ENCODE measurements around the gene ATP11C.

The ATP11C gene

DNA sequence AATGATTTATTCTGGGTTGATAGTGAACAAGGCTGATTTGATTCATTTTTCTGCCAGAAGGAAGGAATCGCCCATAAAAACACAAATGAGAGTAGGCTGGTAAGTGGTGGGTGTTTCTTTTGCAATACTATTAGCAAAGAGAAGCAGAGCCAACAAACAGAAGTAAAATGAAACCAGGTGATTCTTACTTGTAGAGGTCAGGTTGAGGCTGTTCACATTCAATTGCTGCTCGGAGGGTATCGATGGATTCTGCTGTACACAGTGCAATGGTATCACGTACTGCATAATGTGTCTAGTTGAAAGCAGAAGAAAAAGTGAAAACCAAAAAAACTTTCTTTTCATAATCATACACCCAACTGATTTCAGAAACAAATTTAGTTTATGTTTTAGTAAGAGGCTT is 130.8 kb downstream of the ATP11C start:
- Mint-ChIP-seq H3K4me1 (ENCODE audit: low read depth in 2 of 2) (peaks cover 0 to 4% of the 10 kb centered on the region in 2 donors), H3K36me3 (ENCODE audit: insufficient read depth) (peaks cover 11% of the 10 kb centered on the region), H3K27me3 (no peaks in the 10 kb centered on the region), H3K27ac (no peak overlapping the region), H3K9me3 (no peaks in the 10 kb centered on the region), H3K4me3 (no peak overlapping the region)
- ATAC-seq (replicated peaks) (no peak), DNase-seq (no peak)

DNA sequence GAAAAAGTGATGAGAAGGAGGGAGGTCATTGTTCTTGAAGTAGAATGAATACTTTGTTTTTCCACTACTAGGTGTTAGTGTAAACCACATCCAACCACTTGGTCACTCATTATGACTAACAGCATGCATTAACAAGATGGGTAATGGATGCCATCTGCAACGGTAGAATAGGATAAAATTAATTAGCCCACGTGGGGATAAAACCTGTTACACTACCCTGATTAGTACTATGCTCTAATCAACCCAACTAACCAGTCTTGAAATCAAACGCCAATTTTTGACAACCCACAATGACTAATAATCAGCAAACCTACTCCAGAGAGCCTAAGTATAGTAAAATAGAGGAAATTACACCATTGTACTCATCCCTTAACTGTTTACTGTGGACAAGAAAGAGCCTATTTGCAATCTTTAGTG is 131.4 kb downstream of the ATP11C start:
- Mint-ChIP-seq H3K27ac (no peak overlapping the region), H3K27me3 (no peaks in the 10 kb centered on the region), H3K4me1 (ENCODE audit: low read depth in 2 of 2) (peaks cover 0 to 4% of the 10 kb centered on the region in 2 donors), H3K4me3 (no peak overlapping the region), H3K9me3 (no peaks in the 10 kb centered on the region), H3K36me3 (ENCODE audit: insufficient read depth) (peaks cover 11% of the 10 kb centered on the region)
- DNase-seq (no peak), ATAC-seq (replicated peaks) (no peak)

DNA sequence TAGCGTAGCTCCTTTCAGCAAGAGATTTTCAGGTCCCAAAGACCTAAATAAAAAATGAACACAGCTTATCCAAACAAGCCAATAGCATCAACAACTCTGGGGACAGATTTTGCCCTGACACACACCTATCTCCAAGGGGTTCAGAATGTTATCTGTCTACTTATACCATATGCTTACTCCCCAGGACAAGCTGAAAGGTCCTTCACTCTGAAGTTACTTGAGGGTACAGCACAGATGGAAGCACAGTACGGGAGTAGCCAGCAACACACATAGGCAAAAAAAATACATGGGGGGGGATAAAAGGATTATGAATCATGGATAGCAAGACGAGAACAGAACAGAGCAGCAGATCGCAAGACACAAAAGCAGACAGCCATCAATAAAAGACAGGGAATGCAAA is 134.2 kb downstream of the ATP11C start:
- Mint-ChIP-seq H3K4me1 (ENCODE audit: low read depth in 2 of 2) (peaks cover 0 to 14% of the 10 kb centered on the region in 2 donors), H3K27me3 (no peaks in the 10 kb centered on the region), H3K27ac (peak overlapping the region in 1 of 2 donors; percentile 59), H3K9me3 (no peaks in the 10 kb centered on the region), H3K4me3 (no peak overlapping the region), H3K36me3 (ENCODE audit: insufficient read depth) (peaks cover 10% of the 10 kb centered on the region)
- DNase-seq (no peak), ATAC-seq (replicated peaks) (no peak)

DNA sequence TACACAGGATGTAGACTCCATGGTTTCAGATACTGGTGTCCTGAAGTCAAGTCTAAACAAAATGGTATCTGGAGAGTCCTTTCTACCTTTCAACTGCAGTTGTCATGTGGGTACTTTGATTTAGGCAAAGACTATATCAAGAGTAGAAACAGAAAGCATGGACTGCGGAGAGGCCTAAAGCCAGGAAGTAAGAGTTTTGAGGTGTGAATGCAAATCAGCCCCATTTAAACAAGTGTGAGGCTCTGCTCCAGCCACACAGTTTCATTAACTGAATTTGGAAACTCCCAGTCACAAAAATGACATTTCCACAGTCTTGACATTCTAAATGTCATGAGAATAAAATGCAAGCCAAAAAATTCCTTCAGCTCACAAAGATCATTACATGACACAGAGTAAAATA is 137.7 kb downstream of the ATP11C start:
- ATAC-seq (replicated peaks) (peak; percentile 73), DNase-seq (no peak)
- H3K36me3 Mint-ChIP-seq (ENCODE audit: insufficient read depth) = no peaks in the 10 kb centered on the region

DNA sequence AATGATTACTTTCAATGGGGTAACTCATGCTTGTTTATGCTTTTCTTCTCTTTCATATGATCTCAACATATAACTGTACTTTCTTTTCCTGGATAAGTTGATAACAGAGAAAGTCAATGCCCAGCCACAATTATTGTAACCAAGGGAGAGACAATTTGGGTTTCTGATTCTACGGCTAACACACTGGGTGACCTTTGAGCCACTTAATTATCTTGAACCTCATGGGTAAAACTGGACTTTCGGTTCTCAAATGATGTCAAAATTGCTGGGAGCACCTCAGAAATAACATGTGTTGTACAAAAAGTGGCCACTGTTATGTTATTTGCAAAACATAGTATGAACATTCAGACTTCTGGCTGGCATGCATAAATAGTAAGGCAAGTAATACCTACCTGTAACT is 145.3 kb downstream of the ATP11C start:
- Mint-ChIP-seq H3K4me3 (no peak overlapping the region), H3K27me3 (no peaks in the 10 kb centered on the region), H3K4me1 (ENCODE audit: low read depth in 2 of 2) (no peaks in the 10 kb centered on the region), H3K36me3 (ENCODE audit: insufficient read depth) (peaks cover 15% of the 10 kb centered on the region), H3K9me3 (no peaks in the 10 kb centered on the region), H3K27ac (no peak overlapping the region)
- ATAC-seq (replicated peaks) (no peak), DNase-seq (no peak)

More for the DNA sequence above, 137.7 kb downstream of the ATP11C start:
- no peaks in the 10 kb centered on the region for H3K9me3 Mint-ChIP-seq
- H3K4me1 Mint-ChIP-seq (ENCODE audit: low read depth in 2 of 2) = peaks cover 0 to 10% of the 10 kb centered on the region in 2 donors
- no peak overlapping the region for H3K4me3 Mint-ChIP-seq
- peak overlapping the region in 1 of 2 donors; percentile 64 for H3K27ac Mint-ChIP-seq
- H3K27me3 Mint-ChIP-seq = no peaks in the 10 kb centered on the region

DNA sequence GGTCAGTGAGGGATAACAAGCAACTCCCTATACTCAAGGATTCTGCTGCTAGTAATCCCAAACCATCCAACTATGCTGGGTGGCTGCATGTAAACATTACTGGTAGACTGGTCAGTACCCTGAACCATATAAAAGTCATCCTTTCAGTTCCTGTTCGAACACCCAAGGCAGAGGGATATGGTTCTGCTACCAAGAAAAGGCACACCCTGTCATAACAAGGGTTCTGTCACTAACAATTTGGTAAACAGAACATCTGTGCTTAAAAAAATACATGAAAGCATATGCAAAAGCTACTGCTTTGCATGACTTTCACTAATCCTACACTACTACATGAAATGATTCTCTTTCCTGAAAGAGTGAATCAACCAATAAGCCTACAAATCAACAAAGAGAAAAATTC is 148.0 kb downstream of the ATP11C start:
- H3K36me3 Mint-ChIP-seq (ENCODE audit: insufficient read depth) = peaks cover 19% of the 10 kb centered on the region
- no peak for DNase-seq
- H3K4me1 Mint-ChIP-seq (ENCODE audit: low read depth in 2 of 2) = peaks cover 0 to under 1% of the 10 kb centered on the region in 2 donors
- no peak for ATAC-seq (replicated peaks)
- H3K9me3 Mint-ChIP-seq = no peaks in the 10 kb centered on the region
- no peak overlapping the region for H3K27ac Mint-ChIP-seq
- no peak overlapping the region for H3K4me3 Mint-ChIP-seq
- no peaks in the 10 kb centered on the region for H3K27me3 Mint-ChIP-seq

DNA sequence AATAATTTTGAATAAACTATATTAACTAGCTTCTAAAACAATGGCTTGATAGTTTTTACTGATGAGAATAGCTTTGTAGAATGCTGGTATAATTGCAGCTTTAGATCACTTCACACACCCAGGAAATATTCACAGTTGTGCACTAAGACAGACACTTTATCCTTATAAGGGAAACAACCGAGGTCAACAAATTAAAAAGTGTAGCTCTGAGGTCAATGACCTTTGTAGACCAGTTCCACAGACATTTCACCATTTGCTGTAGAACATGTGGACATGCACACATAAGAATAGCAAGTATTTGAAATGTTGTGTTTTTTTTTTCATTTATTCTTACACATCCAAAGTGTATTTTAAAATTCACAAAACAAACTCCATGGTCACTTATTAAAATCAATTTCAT is 148.9 kb downstream of the ATP11C start:
- Mint-ChIP-seq H3K4me1 (ENCODE audit: low read depth in 2 of 2) (peaks cover 2 to 4% of the 10 kb centered on the region in 2 donors), H3K27me3 (no peaks in the 10 kb centered on the region), H3K4me3 (no peak overlapping the region), H3K36me3 (ENCODE audit: insufficient read depth) (peaks cover 15% of the 10 kb centered on the region), H3K27ac (no peak overlapping the region), H3K9me3 (no peaks in the 10 kb centered on the region)
- ATAC-seq (replicated peaks) (no peak), DNase-seq (no peak)

DNA sequence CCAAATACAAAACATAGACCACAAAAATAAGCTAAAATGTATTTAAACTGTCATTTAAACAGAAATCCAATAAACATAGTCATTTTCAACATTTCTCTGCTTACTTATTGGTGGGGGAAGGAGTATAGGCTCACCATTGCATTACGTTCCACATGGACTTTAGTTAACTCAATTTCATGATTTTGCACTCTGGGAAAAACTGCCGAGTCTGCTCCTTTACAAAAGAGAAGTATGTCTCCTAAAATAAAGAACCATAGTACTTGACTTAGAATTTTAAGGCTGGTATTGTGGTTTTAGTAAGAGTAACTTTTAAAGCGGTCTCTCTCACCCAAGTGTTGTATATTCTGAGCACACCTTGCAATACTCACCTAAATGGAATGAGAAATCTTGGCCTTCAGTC is 149.8 kb downstream of the ATP11C start:
- Mint-ChIP-seq H3K36me3 (ENCODE audit: insufficient read depth) (peaks cover 9% of the 10 kb centered on the region), H3K4me3 (no peak overlapping the region), H3K27ac (no peak overlapping the region), H3K9me3 (no peaks in the 10 kb centered on the region), H3K27me3 (no peaks in the 10 kb centered on the region), H3K4me1 (ENCODE audit: low read depth in 2 of 2) (peaks cover 2 to 7% of the 10 kb centered on the region in 2 donors)
- DNase-seq (no peak), ATAC-seq (replicated peaks) (no peak)

DNA sequence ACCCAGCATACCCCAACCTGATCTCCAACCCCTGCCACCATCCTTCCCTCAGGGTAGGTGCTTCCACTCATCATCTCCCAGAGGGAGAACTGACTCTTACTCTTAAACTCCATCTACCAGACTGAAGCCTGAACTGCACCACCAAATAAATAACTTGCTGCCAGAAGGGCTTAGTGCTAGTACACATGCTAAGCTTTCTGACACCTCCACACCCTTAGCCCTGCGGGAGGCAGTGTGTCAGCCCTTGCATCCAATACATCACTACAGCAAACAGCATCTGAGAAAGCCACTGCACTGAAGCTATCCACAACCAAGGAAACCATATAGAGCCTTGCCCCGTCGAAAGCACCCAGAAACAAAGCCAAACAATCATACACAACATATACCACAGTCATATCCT is 156.3 kb downstream of the ATP11C start:
- ATAC-seq (replicated peaks) = no peak
- H3K27ac Mint-ChIP-seq = no peak overlapping the region
- no peak overlapping the region for H3K4me3 Mint-ChIP-seq
- no peaks in the 10 kb centered on the region for H3K9me3 Mint-ChIP-seq
- DNase-seq = no peak
- H3K4me1 Mint-ChIP-seq (ENCODE audit: low read depth in 2 of 2) = peaks cover 2 to 7% of the 10 kb centered on the region in 2 donors
- no peaks in the 10 kb centered on the region for H3K27me3 Mint-ChIP-seq
- peaks cover 11% of the 10 kb centered on the region for H3K36me3 Mint-ChIP-seq (ENCODE audit: insufficient read depth)

DNA sequence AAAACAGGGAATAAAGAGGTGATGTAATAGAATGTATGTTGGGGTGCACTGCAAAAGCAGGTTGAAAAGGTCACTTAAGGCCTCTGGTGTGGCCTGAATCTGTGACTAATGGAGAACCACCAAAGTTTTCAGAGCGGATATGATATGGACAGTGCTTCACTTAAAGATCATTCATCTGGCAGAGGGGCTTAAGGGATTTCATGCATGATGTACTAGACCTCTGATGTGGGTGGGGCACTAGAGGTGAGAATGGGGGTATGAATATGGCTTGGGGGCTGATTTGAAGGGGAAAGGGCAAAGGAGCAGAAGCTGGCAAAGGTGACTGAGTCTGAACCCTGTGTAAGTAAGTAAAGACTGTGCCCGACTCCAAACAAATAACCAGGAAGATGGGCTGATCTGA is 162.5 kb downstream of the ATP11C start:
- Mint-ChIP-seq H3K9me3 (no peaks in the 10 kb centered on the region), H3K4me1 (ENCODE audit: low read depth in 2 of 2) (no peaks in the 10 kb centered on the region), H3K4me3 (no peak overlapping the region), H3K36me3 (ENCODE audit: insufficient read depth) (peaks cover 9% of the 10 kb centered on the region), H3K27ac (no peak overlapping the region), H3K27me3 (no peaks in the 10 kb centered on the region)
- DNase-seq = no peak
- ATAC-seq (replicated peaks) = no peak

DNA sequence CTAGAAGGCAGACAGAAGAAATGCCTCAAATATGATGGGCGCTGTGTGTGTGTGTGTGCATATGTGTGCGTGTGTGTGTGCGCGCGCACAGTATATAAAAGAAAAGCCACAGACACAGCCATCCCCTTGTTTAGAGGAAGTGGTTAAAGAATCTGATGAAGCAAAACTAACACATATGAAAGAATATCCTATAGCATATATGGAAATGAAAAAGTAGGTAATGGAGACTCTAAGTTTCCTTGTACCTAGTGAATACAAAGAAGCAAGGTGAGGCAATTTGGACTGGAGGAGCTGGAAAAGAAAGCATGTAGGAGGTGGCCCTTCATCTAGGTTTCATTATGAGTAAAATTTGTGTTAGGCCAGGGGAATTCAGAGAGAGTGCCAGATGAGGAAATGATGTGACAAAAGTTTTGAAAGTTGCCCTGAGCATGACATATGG is 166.3 kb downstream of the ATP11C start:
- peak; percentile 8 to 32 (median 14) for DNase-seq
- H3K4me1 Mint-ChIP-seq (ENCODE audit: low read depth in 2 of 2) = no peaks in the 10 kb centered on the region
- H3K4me3 Mint-ChIP-seq = no peak overlapping the region
- no peak overlapping the region for H3K27ac Mint-ChIP-seq
- H3K36me3 Mint-ChIP-seq (ENCODE audit: insufficient read depth) = no peaks in the 10 kb centered on the region
- H3K9me3 Mint-ChIP-seq = no peaks in the 10 kb centered on the region
- no peaks in the 10 kb centered on the region for H3K27me3 Mint-ChIP-seq
- peak; percentile 97 for ATAC-seq (replicated peaks)

DNA sequence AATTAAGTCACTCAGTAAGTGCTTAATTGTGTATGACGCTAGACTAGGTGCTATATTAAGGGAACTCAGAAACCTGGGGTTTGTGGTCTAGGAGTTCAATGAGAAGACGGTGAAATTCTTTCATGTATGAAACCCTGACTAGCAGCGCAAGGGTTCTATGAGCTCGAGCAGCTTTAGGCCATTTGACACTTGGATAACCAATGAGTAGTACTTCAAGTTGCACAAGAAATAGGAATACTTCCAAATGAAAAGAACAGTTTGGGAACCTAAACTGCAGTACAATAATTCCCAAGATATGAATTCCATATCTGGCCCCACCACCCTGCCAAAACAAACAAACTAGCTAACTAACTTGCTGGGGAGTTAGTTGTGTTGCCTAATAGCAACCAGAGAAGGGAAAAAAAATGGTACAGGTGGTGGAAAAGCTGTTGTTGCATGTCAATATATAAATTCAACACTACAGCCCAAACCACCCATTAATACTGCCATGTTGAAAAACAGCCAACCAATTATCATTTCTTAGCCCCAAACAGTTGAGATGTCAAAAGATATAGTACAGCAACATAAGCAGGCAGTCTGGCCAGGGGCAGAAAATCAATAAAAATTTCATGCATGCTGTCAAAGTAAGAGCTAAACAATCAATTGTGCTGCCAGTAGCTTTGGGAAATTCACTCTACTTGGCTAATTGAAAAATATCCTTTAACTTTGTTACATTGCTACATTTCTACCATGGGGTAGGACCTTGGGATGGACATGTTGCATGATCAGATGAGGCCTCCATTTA is 170.3 kb downstream of the ATP11C start:
- no peaks in the 10 kb centered on the region for H3K4me1 Mint-ChIP-seq (ENCODE audit: low read depth in 2 of 2)
- ATAC-seq (replicated peaks) (no peak), DNase-seq (no peak)
- H3K9me3 Mint-ChIP-seq = no peaks in the 10 kb centered on the region
- no peaks in the 10 kb centered on the region for H3K27me3 Mint-ChIP-seq
- H3K27ac Mint-ChIP-seq = no peak overlapping the region
- H3K36me3 Mint-ChIP-seq (ENCODE audit: insufficient read depth) = no peaks in the 10 kb centered on the region
- H3K4me3 Mint-ChIP-seq = no peak overlapping the region

DNA sequence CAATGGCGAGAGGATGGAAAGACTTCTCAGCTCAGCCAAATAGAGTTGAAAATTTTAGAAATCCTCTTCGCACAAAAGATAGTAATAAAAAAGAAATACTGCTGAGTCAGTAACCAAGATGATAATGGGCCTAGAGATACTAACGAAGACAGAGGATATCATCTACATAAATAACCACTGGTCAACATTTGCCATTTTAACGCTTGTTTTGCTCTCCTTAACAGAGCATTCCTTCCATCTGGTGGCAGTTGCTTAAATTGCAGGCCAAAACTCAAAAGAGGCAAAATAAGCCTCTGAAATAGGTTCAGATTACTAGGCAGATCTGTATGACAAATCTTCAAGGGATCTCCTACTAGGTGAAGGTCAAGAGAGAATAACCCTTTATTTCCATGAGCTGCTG is 173.2 kb downstream of the ATP11C start:
- peaks cover 0 to 2% of the 10 kb centered on the region in 2 donors for H3K9me3 Mint-ChIP-seq
- DNase-seq = no peak
- ATAC-seq (replicated peaks) = no peak

DNA sequence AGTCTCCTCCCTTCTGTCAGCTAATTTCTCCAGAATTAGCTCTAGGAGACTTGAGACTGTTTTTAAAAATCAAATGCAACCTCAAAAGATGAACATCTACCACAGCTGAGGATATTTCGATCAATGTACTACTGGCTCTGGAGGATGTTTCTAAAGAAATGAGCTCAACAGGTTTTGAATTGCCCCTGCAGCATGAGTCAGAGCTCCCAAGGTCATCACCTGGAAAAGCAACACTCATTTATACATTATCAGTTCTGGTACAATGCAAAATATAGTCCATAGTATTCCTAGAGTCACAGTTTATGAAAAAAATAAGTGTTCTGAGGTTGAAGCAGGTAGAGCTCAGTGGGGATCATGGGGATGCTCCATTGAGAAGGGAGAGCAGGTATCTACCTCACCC is 174.0 kb downstream of the ATP11C start:
- Mint-ChIP-seq H3K4me1 (ENCODE audit: low read depth in 2 of 2) (no peaks in the 10 kb centered on the region), H3K4me3 (no peak overlapping the region), H3K27me3 (no peaks in the 10 kb centered on the region), H3K36me3 (ENCODE audit: insufficient read depth) (no peaks in the 10 kb centered on the region), H3K9me3 (peaks cover 2 to 3% of the 10 kb centered on the region in 2 donors), H3K27ac (no peak overlapping the region)
- ATAC-seq (replicated peaks) (no peak), DNase-seq (no peak)

More for the DNA sequence above, 173.2 kb downstream of the ATP11C start:
- no peaks in the 10 kb centered on the region for H3K27me3 Mint-ChIP-seq
- no peaks in the 10 kb centered on the region for H3K4me1 Mint-ChIP-seq (ENCODE audit: low read depth in 2 of 2)
- H3K36me3 Mint-ChIP-seq (ENCODE audit: insufficient read depth) = no peaks in the 10 kb centered on the region
- H3K27ac Mint-ChIP-seq = no peak overlapping the region
- H3K4me3 Mint-ChIP-seq = no peak overlapping the region

Data from effector memory CD8-positive, alpha-beta T cell (primary cell).